GM21390 (cell line): Measurements from ENCODE around the gene RNF152.
"Not testable (repeated sequence)": the region's sequence is repeated elsewhere in the genome, so short reads cannot be mapped to it uniquely, and the experiment has no call there.

Experiments used
- ATAC-seq: cut with Tn5 transposase; IDR thresholded peaks from one replicate; pipeline ENCODE4 v1.9.1; 2021; ENCODE audit not compliant: unreplicated experiment

RNF152 gene

DNA sequence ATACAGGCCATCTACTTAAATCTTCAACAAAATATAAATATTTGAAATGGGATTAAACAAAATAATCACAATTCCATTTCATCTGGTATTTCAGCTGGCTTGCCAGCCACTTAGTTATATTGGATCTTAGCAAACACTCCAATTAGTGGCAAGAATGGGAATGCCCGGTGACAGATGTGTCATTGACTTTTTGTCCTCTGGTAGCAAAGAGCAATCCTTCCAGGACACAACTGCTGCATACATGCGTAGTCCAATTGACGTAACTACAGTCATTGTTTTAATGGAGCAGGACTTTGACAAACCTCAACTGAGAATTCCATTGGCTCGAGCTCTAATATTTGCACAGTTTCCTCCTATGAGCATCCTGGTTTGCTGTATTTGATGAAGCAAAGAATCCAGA lies 69.9 kb downstream of the RNF152 start:
- ATAC-seq: no peak

DNA sequence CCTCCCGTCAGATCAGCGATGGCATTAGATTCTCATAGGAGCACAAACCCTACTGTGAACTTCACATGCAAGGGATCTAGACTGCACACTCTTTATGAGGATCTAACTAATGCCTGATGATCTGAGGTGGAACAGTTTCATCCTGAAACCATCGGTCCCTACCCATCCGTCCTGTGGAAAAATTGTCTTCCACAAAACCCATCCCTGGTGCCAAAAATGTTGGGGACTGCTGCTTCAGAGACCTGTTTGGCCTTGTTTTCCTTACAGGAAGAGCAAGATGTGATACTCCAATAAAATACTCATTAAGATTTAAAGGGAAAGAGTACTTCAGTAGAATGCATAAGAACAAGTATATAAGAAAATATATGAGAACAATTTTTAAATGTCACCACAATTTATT lies 71.1 kb downstream of the RNF152 start:
- ATAC-seq: no peak

DNA sequence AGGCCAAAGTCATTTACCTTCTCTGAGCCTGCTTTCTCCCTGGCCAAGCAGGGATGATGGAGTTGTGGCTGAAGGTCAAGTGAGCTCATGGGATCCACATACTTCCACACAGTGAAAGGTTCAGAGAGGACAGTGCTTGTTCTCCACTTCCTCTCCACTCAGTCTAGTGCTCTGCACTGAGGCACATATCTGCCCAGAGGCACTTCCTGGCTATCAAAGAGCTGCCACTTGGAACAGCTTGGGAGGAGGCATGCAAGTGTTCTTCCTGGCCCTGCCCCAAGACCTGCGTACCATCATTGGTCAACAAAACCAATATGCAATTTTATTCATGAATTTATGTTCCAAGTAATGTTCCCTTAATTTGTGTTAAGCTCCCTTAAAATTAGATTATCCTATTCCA lies 71.9 kb downstream of the RNF152 start:
- no peak for ATAC-seq

DNA sequence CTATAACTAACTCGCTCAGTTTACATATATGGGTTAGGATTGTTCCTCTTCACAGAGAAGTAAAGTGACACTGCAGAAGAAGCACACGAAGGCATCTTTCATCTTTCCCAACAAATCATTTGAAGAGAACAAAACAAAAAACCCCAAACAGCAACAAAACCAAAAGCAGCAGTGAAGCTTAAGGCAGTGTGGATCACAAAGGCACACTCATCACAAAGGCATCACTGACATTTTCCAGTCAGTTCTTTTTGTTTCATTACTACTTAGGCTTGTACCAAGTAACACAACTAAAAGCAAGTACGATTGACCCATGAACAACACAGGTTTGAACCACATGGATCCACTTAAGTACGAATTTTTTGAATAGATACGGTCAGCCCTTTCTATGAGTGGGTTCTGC lies 75.7 kb downstream of the RNF152 start:
- no peak for ATAC-seq

DNA sequence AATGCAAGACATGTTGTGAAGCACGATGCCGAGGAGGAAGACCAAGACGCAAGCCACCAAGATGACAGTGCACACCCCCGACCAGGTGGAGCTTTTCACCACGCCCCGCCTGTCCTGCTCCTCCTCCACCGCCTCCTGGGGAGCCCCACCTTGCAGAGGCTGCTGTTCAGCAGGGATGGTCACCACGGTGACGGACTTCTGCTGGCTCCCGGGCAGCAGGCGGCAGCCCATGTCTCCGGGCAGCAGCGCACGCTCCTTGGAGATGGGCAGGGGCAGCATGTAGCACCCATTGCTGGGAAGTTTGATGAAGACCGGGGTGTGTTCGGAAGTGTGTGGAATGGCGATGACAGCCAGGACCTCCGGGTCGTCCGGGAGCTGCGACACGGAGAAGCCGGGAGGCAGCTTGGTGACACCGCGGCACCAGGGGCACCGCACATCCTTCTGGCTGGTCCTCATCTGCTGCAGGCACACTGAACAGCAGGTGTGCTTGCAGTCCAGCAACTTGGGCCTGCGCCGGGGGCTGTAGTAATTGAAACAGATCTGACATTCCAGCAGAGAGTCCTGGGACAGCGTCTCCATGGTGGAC lies 76.8 kb downstream of the RNF152 start:
- ATAC-seq: no peak

DNA sequence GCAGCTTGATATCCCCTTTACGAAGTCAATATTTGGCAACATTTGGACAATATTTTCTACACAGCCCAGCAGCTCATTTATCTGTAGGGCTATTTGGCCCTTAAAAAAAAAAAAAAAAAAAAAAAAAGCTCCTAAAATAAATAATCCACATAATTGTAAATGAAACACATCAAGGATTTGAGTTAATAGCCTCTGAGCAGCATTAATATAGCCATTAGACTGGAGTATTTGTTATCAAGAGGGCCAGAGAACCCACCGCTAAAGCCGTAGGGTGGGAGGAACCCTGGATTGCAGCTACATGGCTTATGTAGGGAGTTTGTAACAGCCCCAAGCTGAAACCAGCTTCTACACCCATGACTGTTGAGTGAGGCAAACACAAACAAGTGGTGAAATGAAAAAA lies 84.5 kb downstream of the RNF152 start:
- no peak for ATAC-seq

DNA sequence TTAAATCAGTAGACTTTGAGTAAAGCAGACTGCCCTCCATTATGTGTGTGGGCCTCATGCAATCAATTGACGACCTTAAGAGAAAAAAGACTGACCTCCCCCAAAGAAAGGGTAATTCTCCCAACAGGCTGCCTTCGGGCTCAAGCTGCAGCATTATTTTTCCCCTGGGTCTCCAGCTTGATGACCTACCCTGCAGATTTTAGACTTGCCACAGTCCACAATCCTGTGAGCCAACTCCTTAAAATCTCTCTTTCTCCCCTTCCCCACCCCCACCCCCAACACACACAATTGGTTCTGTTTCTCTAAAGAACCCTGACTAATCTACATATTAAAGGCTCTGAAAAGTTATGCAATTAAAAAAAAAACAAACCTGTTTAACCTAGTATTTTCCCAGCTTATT lies 89.4 kb downstream of the RNF152 start:
- no peak for ATAC-seq

DNA sequence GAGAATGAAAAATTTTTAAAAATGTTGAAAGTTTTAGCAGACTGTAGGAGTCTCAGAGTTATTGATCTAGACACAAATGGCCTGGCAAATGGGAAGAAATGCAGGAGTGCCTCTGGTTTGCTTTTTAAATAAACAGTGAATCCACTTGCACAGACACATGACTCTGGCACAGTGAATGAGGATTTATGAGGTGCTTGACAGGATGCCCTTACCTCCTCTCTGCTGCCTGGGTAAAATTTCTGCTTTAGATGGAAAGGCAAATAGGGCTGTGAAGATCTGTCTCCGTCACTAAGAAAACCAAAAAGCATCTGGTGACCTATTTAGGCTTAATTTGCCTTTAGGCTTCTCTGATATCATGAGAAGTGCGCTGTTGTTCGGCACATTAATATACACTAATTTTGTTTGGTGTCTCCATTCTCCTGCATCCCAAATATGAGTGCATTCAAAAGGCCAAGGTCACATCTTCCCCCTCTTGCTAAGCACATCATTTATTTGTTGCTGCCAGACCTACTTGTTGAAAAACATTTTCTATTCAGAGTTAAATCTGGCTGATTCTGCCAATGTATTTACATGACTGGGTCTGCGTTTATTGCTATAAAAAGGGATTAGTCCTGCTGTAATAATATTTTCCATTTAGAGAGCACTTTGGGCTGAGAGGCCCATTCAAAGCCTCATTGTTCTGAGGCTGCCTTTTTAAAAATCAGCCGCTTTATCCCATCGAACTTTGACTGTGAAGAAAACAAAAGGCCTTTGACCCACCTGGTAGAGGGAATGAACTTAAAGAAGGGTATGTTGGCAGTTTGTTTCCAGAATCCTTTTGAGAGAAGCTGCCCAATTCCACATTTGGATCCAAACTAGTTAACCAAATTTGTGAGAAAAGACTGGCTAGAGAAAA lies 94.9 kb downstream of the RNF152 start:
- ATAC-seq: no peak

DNA sequence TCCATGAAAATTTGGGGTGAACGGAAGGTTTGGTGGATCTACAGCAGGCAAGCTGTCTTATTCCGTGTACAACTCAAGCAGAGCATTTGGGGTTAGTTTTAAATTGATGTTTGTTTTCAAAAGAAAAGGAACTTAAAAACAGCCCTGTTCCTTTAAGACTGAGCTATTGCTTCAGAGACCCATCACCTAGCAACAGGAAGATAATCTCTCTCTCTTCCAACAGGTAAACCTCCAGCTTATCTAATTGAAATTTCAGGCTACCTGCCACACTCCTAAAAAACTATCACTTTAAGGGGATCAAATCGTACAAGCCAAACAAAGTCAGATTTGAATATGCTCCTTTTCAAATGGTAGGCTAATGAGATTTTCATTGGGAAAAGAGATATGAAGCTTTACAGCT lies 101.8 kb downstream of the RNF152 start:
- no peak for ATAC-seq

DNA sequence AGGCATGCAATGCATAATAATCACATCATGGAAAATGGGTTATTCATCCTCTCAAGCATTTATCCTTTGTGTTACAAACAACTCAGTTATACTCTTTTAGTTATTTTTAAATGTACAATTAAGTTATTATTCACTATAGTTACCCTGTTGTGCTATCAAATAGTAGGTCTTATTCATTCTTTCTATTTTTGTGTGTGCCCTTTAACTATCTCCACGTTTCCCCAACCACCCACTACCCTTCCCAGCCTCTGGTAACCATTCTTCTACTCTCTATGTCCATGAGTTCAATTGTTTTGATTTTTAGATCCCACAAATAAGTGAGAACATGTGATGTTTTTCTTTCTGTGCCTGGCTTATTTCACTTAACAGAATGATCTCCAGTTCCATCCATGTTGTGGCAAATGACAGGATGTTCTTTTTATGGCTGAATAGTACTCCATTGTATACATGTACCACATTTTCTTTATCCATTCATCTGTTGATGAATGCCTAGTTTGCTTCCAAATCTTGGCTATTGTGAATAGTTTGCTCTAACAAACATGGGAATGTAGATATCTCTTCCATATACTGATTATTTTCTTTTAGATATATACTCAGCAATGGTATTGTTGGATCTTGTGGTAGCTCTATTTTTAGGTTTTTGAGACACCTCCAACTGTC lies 105.7 kb downstream of the RNF152 start:
- not testable (repeated sequence) for ATAC-seq

DNA sequence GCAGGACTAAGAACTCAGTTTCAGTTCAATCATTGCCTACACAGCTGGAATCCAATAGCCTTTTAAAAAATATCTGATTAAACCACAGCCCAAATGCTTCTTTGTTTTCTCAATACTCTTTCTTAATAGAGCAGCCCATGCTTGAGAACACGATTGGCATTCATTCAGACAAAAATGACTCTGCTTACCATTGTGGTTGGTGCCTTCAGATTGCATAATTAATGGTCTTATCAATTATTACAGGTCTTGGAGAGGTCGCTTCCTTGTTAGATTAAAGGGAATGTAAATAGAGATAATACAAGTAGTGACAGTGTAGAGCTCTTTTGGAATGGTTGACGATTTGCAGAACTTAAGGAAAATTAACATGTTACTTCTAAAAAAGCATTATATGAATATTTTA lies 107.2 kb downstream of the RNF152 start:
- no peak for ATAC-seq

DNA sequence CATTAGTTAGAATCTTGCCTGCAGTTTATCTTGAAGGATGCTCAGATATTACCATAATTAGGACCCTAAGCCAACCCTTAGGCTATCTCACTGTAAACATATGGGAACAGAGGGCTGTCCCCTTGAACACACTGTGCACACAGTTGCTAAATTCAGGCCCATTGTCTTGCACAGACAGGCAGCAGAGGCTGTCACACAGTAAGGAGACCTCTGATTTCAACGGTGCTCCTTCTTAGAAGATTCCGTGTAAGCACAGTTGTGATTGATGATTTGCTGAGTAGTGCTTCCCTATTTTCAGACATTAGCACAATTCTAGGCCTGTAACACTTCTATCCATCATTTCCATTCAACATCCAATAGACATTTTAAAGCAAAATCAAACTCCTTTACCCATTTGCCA lies 108.0 kb downstream of the RNF152 start:
- ATAC-seq: no peak

DNA sequence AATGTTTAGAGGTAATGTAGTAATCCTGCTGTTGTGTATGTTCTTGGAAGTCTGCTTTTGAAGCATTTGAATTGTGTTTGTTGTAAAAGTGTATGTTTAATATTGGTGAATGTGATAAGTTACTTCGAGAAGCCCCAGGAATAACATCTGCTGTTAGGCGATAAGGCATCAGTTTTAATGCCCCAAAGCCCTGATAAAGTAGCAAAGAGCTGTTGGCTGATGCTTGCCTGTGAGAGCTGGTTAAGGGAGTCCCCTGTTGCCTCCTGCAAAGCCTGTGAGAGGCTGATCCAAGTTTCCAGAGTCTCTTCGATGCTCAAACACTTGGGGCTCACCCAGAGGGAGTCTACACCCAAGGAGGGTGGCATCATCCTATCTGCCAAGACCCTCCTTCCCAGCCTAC lies 110.3 kb downstream of the RNF152 start:
- no peak for ATAC-seq

DNA sequence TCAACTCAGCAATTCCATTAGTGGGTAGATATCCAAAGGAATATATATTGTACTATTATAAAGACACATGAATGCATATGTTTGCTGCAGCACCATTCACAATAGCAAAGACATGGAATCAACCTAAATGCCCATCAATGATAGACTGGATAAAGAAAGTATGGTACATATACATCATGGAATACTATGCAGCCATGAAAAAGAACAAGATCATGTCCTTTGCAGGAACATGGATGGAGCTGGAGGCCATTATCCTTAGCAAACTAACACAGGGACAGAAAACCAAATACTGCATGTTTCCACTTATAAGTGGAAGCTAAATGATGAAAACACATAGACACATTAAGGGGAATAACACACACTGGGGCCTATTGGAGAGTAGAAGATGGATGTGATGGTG lies 116.6 kb downstream of the RNF152 start:
- ATAC-seq: not testable (repeated sequence)

DNA sequence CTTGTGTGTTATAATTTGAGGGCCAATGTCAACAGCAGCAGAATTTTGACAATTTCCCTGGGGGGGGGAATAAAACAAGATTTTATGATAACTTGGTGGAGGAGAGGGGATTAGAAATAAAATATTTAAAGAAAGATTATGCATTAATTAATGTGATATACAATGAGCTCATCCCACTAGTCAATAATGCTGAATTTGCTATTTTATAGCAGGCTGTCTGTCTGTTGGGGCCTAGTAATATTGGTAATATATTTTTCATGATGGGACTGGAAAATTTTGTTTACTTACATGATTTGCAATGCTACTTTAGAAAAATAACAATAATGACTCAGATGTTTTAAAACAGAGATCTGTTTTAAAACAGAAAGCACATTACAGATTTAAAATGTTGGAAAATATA lies 118.0 kb downstream of the RNF152 start:
- no peak for ATAC-seq

DNA sequence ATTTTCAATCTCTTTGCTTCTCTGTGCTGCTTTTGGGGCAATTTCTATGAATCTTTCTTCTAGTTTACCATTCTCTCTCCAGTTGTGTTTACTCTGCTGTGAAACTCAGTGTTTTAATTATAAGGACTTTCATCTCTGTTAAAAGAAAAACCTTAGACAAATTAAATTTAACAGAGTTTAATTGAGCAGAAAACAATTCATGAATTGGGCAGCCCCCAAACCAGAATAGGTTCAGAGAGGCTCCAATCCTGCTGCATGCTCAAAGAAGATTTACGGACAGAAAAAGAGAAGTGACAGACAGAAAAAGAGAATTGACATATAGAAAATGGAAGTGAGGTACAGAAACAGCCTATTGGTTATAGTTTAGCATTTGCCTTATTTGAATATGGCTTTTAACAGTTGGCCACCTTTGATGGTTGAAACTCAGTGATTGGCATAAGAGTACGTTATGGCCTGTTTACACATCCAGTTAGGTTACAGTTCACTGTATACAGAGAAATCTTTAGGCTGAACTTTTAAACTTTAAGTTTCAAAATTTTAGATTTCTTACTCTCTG lies 120.4 kb downstream of the RNF152 start:
- ATAC-seq: no peak

DNA sequence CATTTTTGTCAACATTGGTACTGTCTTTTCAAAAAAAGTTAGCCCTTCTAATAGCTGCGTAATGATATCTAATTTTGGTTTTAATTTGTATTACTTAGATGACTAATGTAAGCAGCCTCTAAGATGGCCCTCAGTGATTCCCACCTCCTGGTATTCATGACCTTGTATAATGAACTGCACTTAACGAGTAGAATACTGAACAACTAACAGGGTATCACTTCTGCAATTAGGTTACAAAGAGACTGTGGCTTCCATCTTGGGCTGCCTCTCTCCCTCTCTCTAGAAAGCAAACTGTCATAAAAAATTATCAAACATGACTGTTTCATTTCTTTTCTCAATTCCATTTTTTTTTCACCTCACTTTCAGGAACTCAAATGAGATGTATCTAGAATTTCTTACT lies 120.9 kb downstream of the RNF152 start:
- no peak for ATAC-seq

DNA sequence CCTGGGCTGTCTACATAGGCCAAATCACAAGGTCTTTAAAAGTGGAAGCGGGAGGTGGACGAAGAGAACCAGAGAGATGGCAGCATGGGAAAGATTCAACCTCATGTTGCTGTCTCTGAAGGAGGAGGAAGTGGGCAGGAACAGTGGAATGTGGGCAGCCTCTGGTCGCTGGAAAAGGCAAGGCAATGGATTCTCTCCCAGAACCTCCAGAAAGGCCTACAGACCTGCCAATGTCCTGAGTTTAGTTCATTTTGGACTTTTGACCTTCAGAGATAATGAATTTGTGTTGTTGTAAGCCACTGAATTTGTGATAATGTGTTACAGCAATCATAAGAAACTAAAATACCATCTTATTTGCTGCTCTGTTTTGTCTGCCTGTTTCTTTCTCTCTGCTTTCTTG lies 122.5 kb downstream of the RNF152 start:
- no peak for ATAC-seq

DNA sequence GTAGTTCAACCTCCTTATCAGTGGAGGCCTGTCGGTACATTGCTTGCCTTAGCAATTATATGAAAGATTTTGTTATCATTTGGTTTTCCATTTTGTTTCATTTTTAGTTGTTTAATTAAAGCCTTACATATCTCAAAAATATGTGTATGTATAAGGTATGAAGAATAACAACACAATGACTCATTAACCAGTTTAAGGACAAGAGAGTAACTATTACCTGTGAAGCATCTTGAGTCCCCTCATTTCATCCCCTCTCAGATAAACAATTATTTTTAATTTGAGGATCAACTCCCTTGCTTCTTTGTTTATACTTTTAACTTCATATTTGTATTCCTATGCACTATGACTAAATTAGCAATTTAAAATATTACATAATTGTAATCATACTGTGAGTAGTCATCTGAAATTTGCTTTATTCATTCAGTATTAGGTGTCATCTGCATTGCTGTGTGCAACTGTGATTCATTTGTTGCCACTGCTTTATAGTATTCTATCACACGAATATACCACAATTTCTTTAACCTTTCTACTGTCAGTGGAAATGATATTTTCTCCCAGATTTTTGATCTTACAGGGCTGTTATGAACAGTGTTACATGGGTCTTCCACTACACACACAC lies 126.4 kb downstream of the RNF152 start:
- no peak for ATAC-seq

DNA sequence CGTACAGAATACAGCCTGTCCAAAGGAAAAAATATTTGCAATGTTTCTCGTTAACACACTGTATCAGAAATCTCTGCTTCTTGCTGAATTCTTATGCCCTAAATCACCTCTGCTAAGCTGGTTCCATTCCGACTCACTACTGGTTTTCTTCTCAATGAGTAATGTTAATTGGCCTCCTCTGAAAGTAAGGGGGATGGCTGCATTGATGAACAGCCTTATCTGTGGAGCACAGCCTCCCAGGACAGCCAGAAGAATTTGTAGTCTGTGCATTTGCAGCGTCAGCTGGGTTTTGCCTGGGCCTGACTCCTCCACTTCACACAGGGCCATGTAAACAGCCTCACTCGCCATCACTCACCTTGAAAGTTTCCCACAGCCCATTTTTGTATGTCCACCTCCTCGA lies 127.7 kb downstream of the RNF152 start:
- no peak for ATAC-seq

DNA sequence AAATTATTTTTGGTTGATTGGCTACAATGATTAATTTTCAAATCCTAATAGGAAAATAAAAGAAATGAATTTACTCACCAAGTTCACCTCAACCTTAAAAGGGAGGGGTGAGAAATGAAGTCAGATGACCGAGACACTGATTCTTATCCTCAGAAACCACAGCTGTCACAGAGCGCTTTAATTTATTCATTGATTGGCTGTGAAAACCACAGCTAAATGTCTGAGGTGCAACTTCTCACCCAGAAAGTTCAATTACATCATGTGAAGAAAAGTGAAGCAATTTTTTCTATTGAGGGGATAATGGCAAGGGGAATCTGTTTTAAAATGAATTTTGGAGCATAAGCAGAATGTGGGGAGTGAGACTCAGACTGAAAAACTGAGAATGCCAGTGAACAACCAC lies 128.4 kb downstream of the RNF152 start:
- ATAC-seq: no peak
